HG02884 (cell line): ENCODE results near the gene IL10.

Source experiments
- ATAC-seq: cut with Tn5 transposase; IDR thresholded peaks from one replicate; pipeline ENCODE4 v1.9.1; 2021; ENCODE audit warnings: mild to moderate bottlenecking, moderate library complexity; ENCODE audit not compliant: unreplicated experiment

The IL10 gene

GRCh38 chr1:206772243-206772937 lies at the start of gene IL10:
IL10 (minus strand) TSS chr1:206772494; CDS start chr1:206772435, 59 bp downstream.
- no peak for ATAC-seq

- ATAC-seq: no peak
Measured at GRCh38 chr1:206821493-206821892, 49.2 kb upstream of the IL10 start.

GRCh38 chr1:206816390-206817287 lies 44.3 kb upstream of the IL10 start:
- ATAC-seq: peak; percentile 68

GRCh38 chr1:206814716-206815341 lies 42.5 kb upstream of the IL10 start:
- ATAC-seq: no peak

- no peak for ATAC-seq
Measured at GRCh38 chr1:206812471-206812870, 40.2 kb upstream of the IL10 start.

- no peak for ATAC-seq
Measured at GRCh38 chr1:206809504-206810084, 37.3 kb upstream of the IL10 start.

GRCh38 chr1:206808615-206809014 lies 36.3 kb upstream of the IL10 start:
- ATAC-seq: no peak

- ATAC-seq: no peak
Measured at GRCh38 chr1:206805357-206805756, 33.1 kb upstream of the IL10 start.

- ATAC-seq: no peak
Measured at GRCh38 chr1:206804156-206804737, 32.0 kb upstream of the IL10 start.

GRCh38 chr1:206803221-206803730 lies 31.0 kb upstream of the IL10 start:
- peak; percentile 98 for ATAC-seq

- no peak for ATAC-seq
Measured at GRCh38 chr1:206802401-206802800, 30.1 kb upstream of the IL10 start.

GRCh38 chr1:206801467-206801866 lies 29.2 kb upstream of the IL10 start:
- ATAC-seq: no peak

- ATAC-seq: no peak
Measured at GRCh38 chr1:206800891-206801290, 28.6 kb upstream of the IL10 start.

GRCh38 chr1:206800411-206800810 lies 28.1 kb upstream of the IL10 start:
- ATAC-seq: no peak

GRCh38 chr1:206799311-206799710 lies 27.0 kb upstream of the IL10 start:
- ATAC-seq: no peak

- no peak for ATAC-seq
Measured at GRCh38 chr1:206798384-206798996, 26.2 kb upstream of the IL10 start.

- no peak for ATAC-seq
Measured at GRCh38 chr1:206797534-206798383, 25.5 kb upstream of the IL10 start.

- ATAC-seq: no peak
Measured at GRCh38 chr1:206796981-206797402, 24.7 kb upstream of the IL10 start.

- no peak for ATAC-seq
Measured at GRCh38 chr1:206796116-206796515, 23.8 kb upstream of the IL10 start.
